Body of pancreas (tissue), 4 donors: ENCODE measurements around the gene PPP1R9B.

Experiments used
- POLR2A ChIP-seq, 3 donors: fragments of 450-650 bp; IDR thresholded peaks; one replicate each; pipeline ENCODE4 v1.6.1; 2016; ENCODE audit warnings: antibody characterized with exemption in 3 of 3, mild to moderate bottlenecking in 2 of 3
- TF ChIP-seq, protein P1 (sequence below), 7 experiments: fragments of 450-650 bp in 4 of 7; fragments of 200-600 bp in 3 of 7; sonication (generic) in 3 of 7; IDR thresholded peaks; one replicate each; pipeline ENCODE4 v1.5.1; 2016 to 2019; ENCODE audit warnings: antibody characterized with exemption in 7 of 7

DNA sequence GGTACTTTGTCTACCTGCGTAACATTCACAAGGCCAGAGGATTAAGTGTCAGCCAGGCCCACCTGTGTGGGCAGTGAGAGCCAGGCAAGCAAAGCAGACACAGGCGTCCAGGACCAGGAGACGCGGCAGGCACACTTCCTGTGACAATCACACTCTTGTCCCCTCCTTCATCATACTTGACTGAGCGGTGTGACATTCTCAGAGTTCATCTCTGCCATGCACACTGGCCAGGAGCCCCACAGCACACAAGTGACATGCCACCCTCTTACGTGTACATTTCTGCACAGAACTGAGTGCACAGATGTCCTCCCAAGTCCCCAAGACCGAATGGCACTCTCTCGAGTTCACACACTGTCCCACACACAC, 8.7 kb downstream of the PPP1R9B start:
- TF ChIP-seq POLR2A (IDR thresholded peaks at IDR 0.05) = no peak
- TF ChIP-seq, protein P1, sequence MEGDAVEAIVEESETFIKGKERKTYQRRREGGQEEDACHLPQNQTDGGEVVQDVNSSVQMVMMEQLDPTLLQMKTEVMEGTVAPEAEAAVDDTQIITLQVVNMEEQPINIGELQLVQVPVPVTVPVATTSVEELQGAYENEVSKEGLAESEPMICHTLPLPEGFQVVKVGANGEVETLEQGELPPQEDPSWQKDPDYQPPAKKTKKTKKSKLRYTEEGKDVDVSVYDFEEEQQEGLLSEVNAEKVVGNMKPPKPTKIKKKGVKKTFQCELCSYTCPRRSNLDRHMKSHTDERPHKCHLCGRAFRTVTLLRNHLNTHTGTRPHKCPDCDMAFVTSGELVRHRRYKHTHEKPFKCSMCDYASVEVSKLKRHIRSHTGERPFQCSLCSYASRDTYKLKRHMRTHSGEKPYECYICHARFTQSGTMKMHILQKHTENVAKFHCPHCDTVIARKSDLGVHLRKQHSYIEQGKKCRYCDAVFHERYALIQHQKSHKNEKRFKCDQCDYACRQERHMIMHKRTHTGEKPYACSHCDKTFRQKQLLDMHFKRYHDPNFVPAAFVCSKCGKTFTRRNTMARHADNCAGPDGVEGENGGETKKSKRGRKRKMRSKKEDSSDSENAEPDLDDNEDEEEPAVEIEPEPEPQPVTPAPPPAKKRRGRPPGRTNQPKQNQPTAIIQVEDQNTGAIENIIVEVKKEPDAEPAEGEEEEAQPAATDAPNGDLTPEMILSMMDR (IDR thresholded peaks at IDR 0.05) = no peak
